Activated CD8-positive, alpha-beta T cell treated with anti-CD3 and anti-CD28 coated beads for 36 hours (primary cell): ENCODE measurements around the gene UFC1. TPM values are rescaled to one million over a fixed set of nuclear protein-coding genes. Genes with fewer than 3 reads are reported as not detected.
A peak's percentile ranks its signal among the peaks of the same experiment; 100 is the strongest.

Experiments
- ATAC-seq: fragments of 200-7000 bp; cut with Tn5 transposase; one replicate; pipeline ENCODE4 v1.10.0; 2021; ENCODE audit warnings: mild to moderate bottlenecking, moderate library complexity
- CTCF ChIA-PET: fragments of 350-600 bp; sonication (Branson Sonifier 250); formaldehyde crosslinking; loops from one replicate; lab custom pipeline; 2021; ENCODE audit warnings: antibody characterized with exemption; lab: Charles Lee
- POLR2A ChIA-PET: fragments of 350-600 bp; sonication (Branson Sonifier 250); formaldehyde crosslinking; loops from one replicate; lab custom pipeline; 2021; ENCODE audit warnings: antibody characterized with exemption; lab: Charles Lee
- DNase-seq: peaks from one replicate; pipeline ENCODE4 v3.0.0-alpha.2; 2020
- H3K27ac Mint-ChIP-seq: one replicate; pipeline ENCODE4 v1.8.0; 2021; ENCODE audit warnings: mild to moderate bottlenecking, mixed read lengths
- H3K27me3 Mint-ChIP-seq: one replicate; pipeline ENCODE4 v1.8.0; 2021; ENCODE audit warnings: mixed read lengths
- H3K36me3 Mint-ChIP-seq: one replicate; pipeline ENCODE4 v1.8.0; 2021; ENCODE audit warnings: low read depth, mixed read lengths
- H3K4me1 Mint-ChIP-seq: one replicate; pipeline ENCODE4 v1.8.0; 2021; ENCODE audit warnings: low read depth, mixed read lengths
- H3K4me3 Mint-ChIP-seq: one replicate; pipeline ENCODE4 v1.8.0; 2021; ENCODE audit warnings: mild to moderate bottlenecking, moderate library complexity, mixed read lengths
- H3K9me3 Mint-ChIP-seq: one replicate; pipeline ENCODE4 v1.8.0; 2021; ENCODE audit warnings: mixed read lengths
- CTCF ChIP-seq: fragments of 200-600 bp; IDR thresholded peaks from one replicate; pipeline ENCODE4 v1.8.0; 2022; ENCODE audit warnings: antibody characterized with exemption, mild to moderate bottlenecking
- intact Hi-C: fragments of 100-400 bp; cut with micrococcal nuclease; formaldehyde crosslinking; loops from one replicate; pipeline ENCODE4 v1.10.0; 2022
- total RNA-seq, 2 experiments: library from RNA; stranded (reverse); gene quantifications; one replicate each; pipeline ENCODE4 v1.2.3, GENCODE V29; 2021

UFC1 gene
- total RNA-seq, 2 experiments from 2014 or later, result 81.2 to 84.1 TPM

GRCh38 chr1:161157867-161158266 lies 4.1 kb downstream of the UFC1 start:
- H3K4me1 Mint-ChIP-seq, result peaks cover 52% of the 10 kb centered on the region
- no peaks in the 10 kb centered on the region for H3K9me3 Mint-ChIP-seq
- ATAC-seq, result no peak
- intact Hi-C loops, result no loop called here
- ChIA-PET POLR2A (interaction anchor here (0.6 to 2.4 kb wide), 6 partner anchors 9 to 98 kb away, joined by 3 to 15 read pairs (median 3); partner anchors contain the start of gene PPOX), CTCF (interaction anchor here (0.9 to 1.7 kb wide), 10 partner anchors 8 to 86 kb away, joined by 3 to 7 read pairs (median 4); partner anchors contain the start of genes NIT1, PFDN2, PPOX and TOMM40L)
- no peaks in the 10 kb centered on the region for H3K27me3 Mint-ChIP-seq
- peaks cover 23% of the 10 kb centered on the region for H3K36me3 Mint-ChIP-seq
- H3K4me3 Mint-ChIP-seq, result no peak overlapping the region
- no peak for TF ChIP-seq CTCF
- no peak for DNase-seq
- peak overlapping the region; percentile 9 for H3K27ac Mint-ChIP-seq

DNA sequence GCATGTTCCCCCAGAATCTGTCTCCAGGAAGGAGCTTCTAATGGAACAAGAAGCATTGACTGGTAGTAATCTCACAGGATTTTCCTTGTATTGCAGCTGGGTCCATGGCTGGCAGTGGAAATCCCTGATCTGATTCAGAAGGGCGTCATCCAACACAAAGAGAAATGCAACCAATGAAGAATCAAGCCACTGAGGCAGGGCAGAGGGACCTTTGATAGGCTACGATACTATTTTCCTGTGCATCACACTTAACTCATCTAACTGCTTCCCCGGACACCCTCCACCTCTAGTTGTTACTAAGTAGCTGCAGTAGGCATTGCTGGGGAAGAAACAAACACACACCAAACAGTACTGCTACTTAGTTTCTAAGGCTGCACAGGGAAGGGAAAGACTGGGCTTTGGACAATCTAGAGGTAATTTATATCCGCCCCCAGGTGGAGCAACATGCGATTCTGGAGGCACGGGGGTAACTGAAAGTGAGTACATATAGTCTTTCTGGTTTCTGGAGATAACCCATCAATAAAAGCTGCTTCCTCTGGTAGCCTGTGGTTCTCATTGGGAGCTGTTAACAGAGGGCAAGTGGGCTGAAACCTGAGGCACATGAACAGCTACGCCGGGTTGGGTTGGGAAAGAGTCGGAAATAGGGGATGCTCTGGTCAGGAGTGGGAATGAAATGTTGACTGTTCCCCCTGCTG lies 4.7 kb downstream of the UFC1 start:
- peak overlapping the region; percentile 84 for H3K27ac Mint-ChIP-seq
- peak overlapping the region; percentile 80 for H3K4me3 Mint-ChIP-seq
- peaks cover 23% of the 10 kb centered on the region for H3K36me3 Mint-ChIP-seq
- H3K27me3 Mint-ChIP-seq, result no peaks in the 10 kb centered on the region
- POLR2A ChIA-PET, result interaction anchor here (0.6 to 2.4 kb wide), 4 partner anchors 8 to 40 kb away, joined by 3 to 15 read pairs (median 6); partner anchors contain the start of gene PPOX
- CTCF ChIA-PET, result interaction anchor here (0.9 to 1.7 kb wide), 10 partner anchors 8 to 87 kb away, joined by 3 to 7 read pairs (median 4); partner anchors contain the start of genes NIT1, PFDN2, PPOX and TOMM40L
- DNase-seq (no peak), ATAC-seq (no peak)
- no peak for TF ChIP-seq CTCF
- peaks cover 56% of the 10 kb centered on the region for H3K4me1 Mint-ChIP-seq
- H3K9me3 Mint-ChIP-seq, result no peaks in the 10 kb centered on the region
- intact Hi-C loops, result no loop called here

- intact Hi-C loops, result no loop called here
- Mint-ChIP-seq H3K27ac (peak within 1 kb of the TSS; percentile 84), H3K4me1 (peaks cover 61% of the 10 kb centered on the region), H3K9me3 (no peaks in the 10 kb centered on the region), H3K27me3 (no peaks in the 10 kb centered on the region), H3K4me3 (peak within 1 kb of the TSS; percentile 80), H3K36me3 (peaks cover 27% of the 10 kb centered on the region)
- TF ChIP-seq CTCF, result no peak
- ATAC-seq, result peak; percentile 98
- CTCF ChIA-PET, result interaction anchor here (1.0 to 1.6 kb wide), 3 partner anchors 62 to 88 kb away, joined by 3 to 7 read pairs (median 4); partner anchors contain the start of gene TOMM40L
- DNase-seq, result peak; percentile 95
- POLR2A ChIA-PET, result interaction anchor here (0.8 to 2.4 kb wide), 4 partner anchors 7 to 42 kb away, joined by 4 to 15 read pairs (median 6); partner anchors contain the start of genes NIT1, PFDN2 and PPOX
These were observed 5.5 kb downstream of the UFC1 start, which contains the start of gene USP21 for GRCh38 chr1:161159087-161159912. Gene USP21, plus strand, starts transcription at chr1:161159500. Its CDS starts 1,141 bp downstream, at chr1:161160641.

DNA sequence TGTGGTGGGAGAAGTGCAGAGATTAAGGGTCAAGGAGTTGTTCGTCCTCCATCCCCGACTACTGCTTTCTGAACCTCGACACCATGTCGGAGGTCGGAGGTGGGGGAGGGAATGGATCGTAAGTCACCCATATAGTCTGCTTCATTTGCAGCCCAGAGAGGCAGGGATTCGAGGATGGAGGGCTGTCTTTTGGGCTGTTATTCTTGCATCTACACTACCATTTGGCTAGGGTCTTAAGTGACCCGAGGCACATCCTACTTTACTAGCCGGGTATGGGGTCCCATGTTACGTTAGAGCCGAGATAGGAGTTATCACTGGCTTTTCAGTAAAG lies 6.1 kb downstream of the UFC1 start:
- H3K9me3 Mint-ChIP-seq, result no peaks in the 10 kb centered on the region
- no peak for ATAC-seq
- H3K4me1 Mint-ChIP-seq, result peaks cover 62% of the 10 kb centered on the region
- H3K27me3 Mint-ChIP-seq, result no peaks in the 10 kb centered on the region
- peak overlapping the region; percentile 77 for H3K27ac Mint-ChIP-seq
- DNase-seq, result no peak
- ChIA-PET CTCF (no interaction called here), POLR2A (interaction anchor here (0.8 to 1.3 kb wide), 5 partner anchors 10 to 42 kb away, joined by 3 to 5 read pairs (median 4); partner anchors contain the start of genes B4GALT3, NDUFS2, NIT1 and PFDN2)
- peak overlapping the region; percentile 80 for H3K4me3 Mint-ChIP-seq
- peaks cover 29% of the 10 kb centered on the region for H3K36me3 Mint-ChIP-seq
- TF ChIP-seq CTCF, result no peak
- intact Hi-C loops, result no loop called here
